HFFc6 (cell line): ENCODE results near the gene ZNF554. TPM values are rescaled to one million over a fixed set of nuclear protein-coding genes. Genes with fewer than 3 reads are reported as not detected.
A peak's percentile ranks its signal among the peaks of the same experiment; 100 is the strongest.
"Not testable (repeated sequence)": the region's sequence is repeated elsewhere in the genome, so short reads cannot be mapped to it uniquely, and the experiment has no call there.

Source experiments
- DNase-seq: peaks from one replicate; pipeline ENCODE4 v3.0.0-alpha.2; 2018
- H3K27ac Mint-ChIP-seq: 2 replicates; pipeline ENCODE4 v1.8.0; 2020; ENCODE audit warnings: mild to moderate bottlenecking, mixed read lengths
- H3K27me3 Mint-ChIP-seq: 2 replicates; pipeline ENCODE4 v1.8.0; 2021; ENCODE audit warnings: mild to moderate bottlenecking, moderate library complexity, mixed read lengths; ENCODE audit not compliant: insufficient read depth
- H3K36me3 Mint-ChIP-seq: 2 replicates; pipeline ENCODE4 v1.8.0; 2021; ENCODE audit warnings: low read depth, mixed read lengths
- H3K4me1 Mint-ChIP-seq: 2 replicates; pipeline ENCODE4 v1.8.0; 2020; ENCODE audit warnings: low read depth, mixed read lengths
- H3K4me3 Mint-ChIP-seq: 2 replicates; pipeline ENCODE4 v1.8.0; 2020; ENCODE audit warnings: mild to moderate bottlenecking, moderate library complexity, mixed read lengths
- H3K9me3 Mint-ChIP-seq: 2 replicates; pipeline ENCODE4 v1.8.0; 2020; ENCODE audit warnings: mild to moderate bottlenecking, mixed read lengths
- total RNA-seq, 6 experiments: library from RNA; stranded (reverse); fragmentation: NEBNext Ultra II Directional; extraction: Animal tissue kit (Norgen Biotek cat#: 25700); gene quantifications; 2 replicates in 1 of 6; 3 replicates in 5 of 6; pipeline ENCODE4 v1.2.3, GENCODE V29; 2021
- TF ChIP-seq, protein P1 (sequence below): fragments of 200-600 bp; sonication (generic); IDR thresholded peaks from 2 replicates; pipeline ENCODE4 v1.5.0; 2021; ENCODE audit warnings: antibody characterized with exemption, mild to moderate bottlenecking

Gene ZNF554
- total RNA-seq, 6 experiments from 2014 or later: 1.6 to 2.4 (median 2.2) TPM

DNA sequence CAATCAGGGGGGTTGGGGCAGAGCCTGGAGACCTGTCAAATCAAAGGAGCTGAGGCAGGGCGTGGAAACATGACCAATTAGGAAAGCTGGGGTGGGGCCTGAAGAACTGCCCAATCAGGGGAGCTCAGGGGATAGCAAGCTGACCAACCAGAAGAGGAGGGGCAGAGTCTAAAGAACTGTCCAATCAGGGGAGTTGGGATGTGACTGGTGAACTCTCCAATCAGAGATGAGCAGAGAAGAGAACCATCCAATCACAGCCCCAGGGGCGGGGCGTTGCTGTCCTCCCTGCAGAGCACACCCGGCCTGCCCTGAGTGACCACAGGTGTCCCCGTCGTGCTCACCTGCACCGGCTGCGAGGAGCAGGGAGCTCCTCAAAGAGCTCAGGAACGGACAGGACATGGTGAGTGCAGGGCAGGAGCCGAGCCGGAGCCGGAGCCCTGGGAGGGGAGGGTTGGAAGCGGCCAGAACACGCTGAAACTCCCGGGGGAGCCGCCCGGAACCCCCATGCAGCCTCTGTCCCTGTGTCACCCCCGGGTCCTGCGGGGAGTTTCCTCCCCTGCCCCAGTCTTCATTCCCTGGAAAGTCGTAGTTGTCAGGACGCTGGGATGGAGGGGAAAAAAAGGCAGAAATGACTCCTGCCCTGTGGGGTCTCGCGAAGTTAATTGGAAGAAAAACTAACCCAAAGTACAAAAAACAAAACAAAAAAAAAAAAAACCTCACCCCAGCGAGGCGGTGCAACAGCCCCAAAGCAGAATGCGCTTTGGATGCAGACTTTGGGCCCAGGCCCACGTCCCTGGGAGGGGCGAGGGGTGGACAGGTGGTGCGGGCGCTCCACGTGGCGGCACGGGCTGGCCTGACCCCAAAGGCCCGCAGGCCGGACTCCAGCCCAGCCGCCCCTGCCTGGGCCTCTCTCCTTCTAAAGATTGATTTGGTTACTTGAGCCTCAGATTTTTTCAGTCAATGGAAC lies 47.6 kb downstream of the ZNF554 start, which contains the start of gene ZNF556:
ZNF556 (plus strand) TSS at position 311 of the 967 bp plus-strand sequence; CDS start at position 398, 87 bp downstream.
- TF ChIP-seq, protein P1, sequence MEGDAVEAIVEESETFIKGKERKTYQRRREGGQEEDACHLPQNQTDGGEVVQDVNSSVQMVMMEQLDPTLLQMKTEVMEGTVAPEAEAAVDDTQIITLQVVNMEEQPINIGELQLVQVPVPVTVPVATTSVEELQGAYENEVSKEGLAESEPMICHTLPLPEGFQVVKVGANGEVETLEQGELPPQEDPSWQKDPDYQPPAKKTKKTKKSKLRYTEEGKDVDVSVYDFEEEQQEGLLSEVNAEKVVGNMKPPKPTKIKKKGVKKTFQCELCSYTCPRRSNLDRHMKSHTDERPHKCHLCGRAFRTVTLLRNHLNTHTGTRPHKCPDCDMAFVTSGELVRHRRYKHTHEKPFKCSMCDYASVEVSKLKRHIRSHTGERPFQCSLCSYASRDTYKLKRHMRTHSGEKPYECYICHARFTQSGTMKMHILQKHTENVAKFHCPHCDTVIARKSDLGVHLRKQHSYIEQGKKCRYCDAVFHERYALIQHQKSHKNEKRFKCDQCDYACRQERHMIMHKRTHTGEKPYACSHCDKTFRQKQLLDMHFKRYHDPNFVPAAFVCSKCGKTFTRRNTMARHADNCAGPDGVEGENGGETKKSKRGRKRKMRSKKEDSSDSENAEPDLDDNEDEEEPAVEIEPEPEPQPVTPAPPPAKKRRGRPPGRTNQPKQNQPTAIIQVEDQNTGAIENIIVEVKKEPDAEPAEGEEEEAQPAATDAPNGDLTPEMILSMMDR: no peak

DNA sequence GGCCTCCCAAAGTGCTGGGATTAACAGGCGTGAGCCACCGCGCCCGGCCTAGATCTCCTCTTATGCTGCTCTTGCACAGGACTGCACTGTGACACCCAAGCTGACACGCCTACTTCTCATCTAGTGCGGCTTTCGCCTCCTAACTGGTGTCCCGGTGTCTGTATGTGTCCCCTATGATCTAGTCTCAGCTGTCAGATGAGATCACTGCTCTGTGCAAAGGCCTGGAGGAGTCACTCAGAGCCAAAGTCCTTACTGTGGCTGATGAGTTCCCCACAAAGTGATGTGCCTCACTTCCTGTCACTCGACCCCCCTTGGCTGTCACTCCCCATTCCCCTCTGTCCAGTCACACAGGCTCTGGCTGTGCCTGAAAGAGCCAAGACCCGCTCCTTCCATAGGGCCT lies 50.0 kb downstream of the ZNF554 start:
- Mint-ChIP-seq H3K4me3 (no peak overlapping the region), H3K9me3 (peaks cover 12% of the 10 kb centered on the region; the same call in 1 of the 2 replicates), H3K27ac (no peak overlapping the region), H3K27me3 (no peaks in the 10 kb centered on the region; the same call in 1 of the 2 replicates), H3K4me1 (peaks cover 6% of the 10 kb centered on the region; the same call in 1 of the 2 replicates), H3K36me3 (no peaks in the 10 kb centered on the region; the same call in 1 of the 2 replicates)
- TF ChIP-seq, protein P1: no peak
- DNase-seq: no peak

More for the DNA sequence above, 47.6 kb downstream of the ZNF554 start, which contains the start of gene ZNF556:
- no peak for DNase-seq
- Mint-ChIP-seq H3K9me3 (peaks cover 15% of the 10 kb centered on the region; the same call in 1 of the 2 replicates), H3K27me3 (no peaks in the 10 kb centered on the region; the same call in 1 of the 2 replicates), H3K27ac (0 out of 2 replicates have a peak within 1 kb of the TSS, but pooled peaks have one; percentile 42), H3K4me3 (no peak within 1 kb of the TSS), H3K36me3 (no peaks in the 10 kb centered on the region; the same call in 1 of the 2 replicates), H3K4me1 (peaks cover 6% of the 10 kb centered on the region; the same call in 1 of the 2 replicates)

DNA sequence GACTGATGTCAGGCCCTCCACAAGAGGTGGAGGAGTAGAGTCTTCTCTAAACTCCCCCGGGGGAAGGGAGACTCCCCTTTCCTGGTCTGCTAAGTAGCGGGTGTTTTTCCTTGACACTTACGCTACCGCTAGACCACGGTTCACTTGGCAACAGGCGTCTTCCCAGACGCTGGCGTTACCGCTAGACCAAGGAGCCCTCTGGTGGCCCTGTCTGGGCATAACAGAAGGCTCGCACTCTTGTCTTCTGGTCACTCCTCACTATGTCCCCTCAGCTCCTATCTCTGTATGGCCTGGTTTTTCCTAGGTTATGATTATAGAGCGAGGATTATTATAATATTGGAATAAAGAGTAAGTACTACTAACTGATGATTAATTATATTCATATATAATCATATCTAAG lies 52.5 kb downstream of the ZNF554 start:
- not testable (repeated sequence) for DNase-seq, H3K27me3 Mint-ChIP-seq, H3K4me3 Mint-ChIP-seq, H3K36me3 Mint-ChIP-seq, H3K27ac Mint-ChIP-seq, H3K4me1 Mint-ChIP-seq
- TF ChIP-seq, protein P1: peak; percentile 47
- peaks cover 15% of the 10 kb centered on the region for H3K9me3 Mint-ChIP-seq

- H3K27ac Mint-ChIP-seq: no peak overlapping the region
- H3K4me1 Mint-ChIP-seq: no peaks in the 10 kb centered on the region
Measured at GRCh38 chr19:2877398-2878331, 58.0 kb downstream of the ZNF554 start.

More at GRCh38 chr19:2877398-2878331, 58.0 kb downstream of the ZNF554 start:
- TF ChIP-seq, protein P1: no peak
- peaks cover 10% of the 10 kb centered on the region; the same call in 1 of the 2 replicates for H3K36me3 Mint-ChIP-seq
- no peak for DNase-seq
- H3K9me3 Mint-ChIP-seq: peaks cover 33% of the 10 kb centered on the region
- no peaks in the 10 kb centered on the region for H3K27me3 Mint-ChIP-seq
- no peak overlapping the region for H3K4me3 Mint-ChIP-seq
